ACC112 (cell line): ENCODE measurements around the gene FNDC10.
"Not testable (repeated sequence)": the region's sequence is repeated elsewhere in the genome, so short reads cannot be mapped to it uniquely, and the experiment has no call there.

ENCODE experiments used
- H2AFZ ChIP-seq: fragments of 200-600 bp; sonication (generic); one replicate; pipeline ENCODE4 v1.6.0; 2017; ENCODE audit warnings: antibody characterized with exemption, low read length; ENCODE audit not compliant: unreplicated experiment
- H3K27ac ChIP-seq: fragments of 200-600 bp; sonication (generic); 2 replicates; pipeline ENCODE4 v1.5.1; 2014; ENCODE audit warnings: low read depth, mild to moderate bottlenecking, antibody characterized with exemption, low read length, moderate library complexity
- H3K27me3 ChIP-seq: fragments of 200-600 bp; sonication (generic); 2 replicates; pipeline ENCODE4 v1.6.1; 2014; ENCODE audit warnings: mild to moderate bottlenecking, antibody characterized with exemption, low read length, moderate library complexity, mixed read lengths; ENCODE audit not compliant: insufficient read depth
- H3K36me3 ChIP-seq: fragments of 200-600 bp; sonication (generic); 2 replicates; pipeline ENCODE4 v1.6.1; 2016; ENCODE audit warnings: mild to moderate bottlenecking, antibody characterized with exemption, low read length, moderate library complexity, mixed read lengths; ENCODE audit not compliant: insufficient read depth
- H3K4me1 ChIP-seq: fragments of 200-600 bp; sonication (generic); one replicate; pipeline ENCODE4 v1.6.1; 2016; ENCODE audit warnings: low read length, mixed read lengths; ENCODE audit not compliant: insufficient read depth, unreplicated experiment, control insufficient read depth
- H3K4me3 ChIP-seq: fragments of 200-600 bp; sonication (generic); 2 replicates; pipeline ENCODE4 v1.5.1; 2014; ENCODE audit warnings: mild to moderate bottlenecking, low read depth, low read length
- H3K79me2 ChIP-seq: fragments of 200-600 bp; sonication (generic); one replicate; pipeline ENCODE4 v1.6.0; 2016; ENCODE audit warnings: low read length; ENCODE audit not compliant: control insufficient read depth, unreplicated experiment, insufficient read depth

FNDC10 gene

GRCh38 chr1:1559066-1559465 lies 40.9 kb downstream of the FNDC10 start:
- Histone ChIP-seq H3K36me3 (peaks cover 20% of the 10 kb centered on the region), H3K4me1 (peaks cover 11% of the 10 kb centered on the region), H2AFZ (no peak overlapping the region), H3K4me3 (no peak overlapping the region), H3K27ac (no peak overlapping the region), H3K79me2 (peaks cover 33% of the 10 kb centered on the region), H3K27me3 (no peaks in the 10 kb centered on the region)

GRCh38 chr1:1558591-1558990 lies 41.3 kb downstream of the FNDC10 start:
- Histone ChIP-seq H3K27ac (no peak overlapping the region), H3K4me3 (no peak overlapping the region), H3K79me2 (peaks cover 31% of the 10 kb centered on the region), H3K36me3 (peaks cover 15% of the 10 kb centered on the region; the same call in 1 of the 2 replicates), H2AFZ (no peak overlapping the region), H3K27me3 (no peaks in the 10 kb centered on the region), H3K4me1 (peaks cover 11% of the 10 kb centered on the region)

DNA sequence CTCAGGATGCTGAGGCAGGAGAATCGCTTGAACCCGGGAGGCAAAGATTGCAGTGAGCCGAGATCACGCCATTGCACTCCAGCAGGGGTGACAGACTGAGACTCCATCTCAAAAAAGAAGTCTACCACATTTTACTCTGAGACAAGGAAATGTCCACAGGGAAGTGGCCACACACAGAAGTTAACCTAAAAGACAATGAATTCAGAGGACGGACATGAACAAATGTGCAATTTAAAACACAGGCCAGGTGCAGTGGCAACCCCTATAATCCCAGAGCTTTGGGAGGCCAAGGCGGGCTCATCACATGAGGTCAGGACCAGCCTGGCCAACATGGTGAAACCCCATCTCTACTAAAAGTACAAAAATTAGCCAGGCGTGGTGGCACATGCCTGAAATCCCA lies 42.2 kb downstream of the FNDC10 start:
- Histone ChIP-seq H3K36me3 (peaks cover 11% of the 10 kb centered on the region; the same call in 1 of the 2 replicates), H3K79me2 (peaks cover 24% of the 10 kb centered on the region), H3K4me1 (peaks cover 11% of the 10 kb centered on the region)
- H3K4me3 ChIP-seq, H2AFZ ChIP-seq, H3K27ac ChIP-seq, H3K27me3 ChIP-seq: not testable (repeated sequence)

DNA sequence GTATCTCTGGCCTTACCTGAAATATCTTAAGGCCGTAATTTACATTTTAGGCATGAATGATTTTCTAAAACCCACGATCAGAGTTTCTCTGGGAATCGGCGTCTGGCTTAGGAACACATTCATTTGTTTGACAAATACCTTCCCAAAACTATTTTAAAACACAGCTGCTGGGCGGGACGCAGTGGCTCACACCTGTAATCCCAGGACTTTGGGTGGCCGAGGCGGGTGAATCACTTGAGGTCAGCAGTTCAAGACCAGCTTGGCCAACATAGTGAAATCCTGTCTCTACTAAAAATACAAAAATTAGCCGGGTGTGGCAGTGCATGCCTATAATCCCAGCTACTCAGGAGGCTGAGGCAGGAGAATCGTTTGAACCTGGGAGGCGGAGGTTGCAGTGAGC lies 43.0 kb downstream of the FNDC10 start:
- H3K4me3 ChIP-seq, H2AFZ ChIP-seq, H3K27me3 ChIP-seq, H3K36me3 ChIP-seq, H3K27ac ChIP-seq: not testable (repeated sequence)
- H3K79me2 ChIP-seq, result peaks cover 21% of the 10 kb centered on the region
- H3K4me1 ChIP-seq, result peaks cover 11% of the 10 kb centered on the region

- H2AFZ ChIP-seq, result no peak overlapping the region
- H3K4me1 ChIP-seq, result peaks cover 11% of the 10 kb centered on the region
- H3K79me2 ChIP-seq, result peaks cover 18% of the 10 kb centered on the region
- H3K4me3 ChIP-seq, result no peak overlapping the region
- H3K27me3 ChIP-seq, result no peaks in the 10 kb centered on the region
- peaks cover 5% of the 10 kb centered on the region; the same call in 1 of the 2 replicates for H3K36me3 ChIP-seq
- no peak overlapping the region for H3K27ac ChIP-seq
Measured at GRCh38 chr1:1556505-1556904, 43.4 kb downstream of the FNDC10 start.

DNA sequence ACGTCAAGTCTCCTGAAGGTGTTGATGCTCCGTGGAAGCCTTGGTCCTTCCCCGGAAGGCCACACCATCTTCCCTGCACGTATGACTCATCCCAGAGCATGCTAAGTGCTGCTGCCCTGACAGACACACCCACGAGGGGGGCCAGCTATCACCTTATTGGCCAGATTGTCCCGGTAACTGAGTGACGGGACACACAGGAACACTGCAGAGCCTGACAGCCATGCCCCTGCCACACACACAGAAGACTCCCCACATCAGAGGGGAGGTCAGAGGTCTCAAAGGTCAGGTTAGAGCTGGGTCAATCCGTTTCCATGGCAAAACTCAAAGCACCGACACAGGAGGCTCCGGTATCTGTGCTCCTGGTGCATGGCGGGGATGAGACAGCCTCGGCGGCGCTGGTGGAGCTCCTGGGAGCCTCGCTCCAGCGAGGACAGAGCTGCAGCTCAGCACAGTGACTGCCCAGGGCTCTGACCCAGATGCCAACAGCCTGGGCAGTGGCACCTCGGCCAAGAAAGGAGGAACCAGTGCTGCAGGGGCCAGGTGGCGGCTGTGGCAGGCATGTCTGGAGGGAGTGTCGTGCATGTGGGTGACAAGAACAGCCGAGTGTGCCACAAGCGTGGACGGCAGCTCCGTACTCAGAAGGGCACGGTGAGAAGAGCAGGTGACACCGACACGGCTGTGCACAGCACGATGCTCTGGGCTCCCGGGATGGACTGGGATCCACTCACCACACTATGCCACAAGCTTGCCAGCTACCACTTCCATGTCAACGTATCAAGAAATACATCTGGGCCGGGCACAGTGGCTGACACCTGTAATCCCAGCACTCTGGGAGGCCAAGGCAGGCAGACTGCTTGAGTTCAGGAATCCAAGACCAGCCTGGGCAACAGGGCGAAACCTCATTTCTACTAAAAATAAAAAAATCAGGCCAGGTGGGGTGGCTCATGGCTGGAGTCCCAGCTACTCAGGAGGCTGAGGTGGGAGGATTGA lies 44.7 kb downstream of the FNDC10 start:
- Histone ChIP-seq H2AFZ (no peak overlapping the region), H3K4me3 (no peak overlapping the region), H3K4me1 (peaks cover 11% of the 10 kb centered on the region), H3K27me3 (no peaks in the 10 kb centered on the region), H3K79me2 (peaks cover 12% of the 10 kb centered on the region), H3K27ac (0 out of 2 replicates have a peak overlapping the region, but pooled peaks have one; percentile 1), H3K36me3 (peaks cover under 1% of the 10 kb centered on the region; the same call in 1 of the 2 replicates)

- H3K36me3 ChIP-seq, result no peaks in the 10 kb centered on the region
- no peak overlapping the region for H3K4me3 ChIP-seq
- H3K4me1 ChIP-seq, result peaks cover 11% of the 10 kb centered on the region
- 0 out of 2 replicates have a peak overlapping the region, but pooled peaks have one; percentile 1 for H3K27ac ChIP-seq
- peaks cover 9% of the 10 kb centered on the region for H3K79me2 ChIP-seq
- no peak overlapping the region for H2AFZ ChIP-seq
- H3K27me3 ChIP-seq, result no peaks in the 10 kb centered on the region
Measured at GRCh38 chr1:1554550-1554925, 45.4 kb downstream of the FNDC10 start.

- Histone ChIP-seq H3K27ac (no peak overlapping the region), H3K27me3 (no peaks in the 10 kb centered on the region), H3K79me2 (peaks cover 9% of the 10 kb centered on the region), H3K36me3 (no peaks in the 10 kb centered on the region), H3K4me1 (peaks cover 11% of the 10 kb centered on the region), H2AFZ (no peak overlapping the region), H3K4me3 (no peak overlapping the region)
Measured at GRCh38 chr1:1553821-1554494, 46.0 kb downstream of the FNDC10 start.

GRCh38 chr1:1552263-1552639 lies 47.7 kb downstream of the FNDC10 start:
- no peaks in the 10 kb centered on the region for H3K27me3 ChIP-seq
- H3K36me3 ChIP-seq, result no peaks in the 10 kb centered on the region
- no peak overlapping the region for H3K27ac ChIP-seq
- no peak overlapping the region for H3K4me3 ChIP-seq
- H2AFZ ChIP-seq, result no peak overlapping the region
- H3K4me1 ChIP-seq, result peaks cover 11% of the 10 kb centered on the region
- H3K79me2 ChIP-seq, result peaks cover 9% of the 10 kb centered on the region

- Histone ChIP-seq H3K27me3 (no peaks in the 10 kb centered on the region), H3K27ac (no peak overlapping the region), H3K79me2 (peaks cover 9% of the 10 kb centered on the region), H2AFZ (no peak overlapping the region), H3K4me3 (no peak overlapping the region), H3K36me3 (no peaks in the 10 kb centered on the region), H3K4me1 (peaks cover 11% of the 10 kb centered on the region)
Measured at GRCh38 chr1:1551524-1552262, 48.2 kb downstream of the FNDC10 start.
